B cell (primary cell): ENCODE measurements around the gene TECPR2. TPM values are rescaled to one million over a fixed set of nuclear protein-coding genes. Genes with fewer than 3 reads are reported as not detected.

Experiments
- ATAC-seq: fragments of 200-7000 bp; cut with Tn5 transposase; one replicate; pipeline ENCODE4 v1.10.0; 2021; ENCODE audit warnings: low read depth, mild to moderate bottlenecking, moderate number of reproducible peaks, moderate library complexity
- CTCF ChIA-PET: fragments of 350-600 bp; sonication (Branson Sonifier 250); formaldehyde crosslinking; loops from one replicate; lab custom pipeline; 2021; ENCODE audit warnings: antibody characterized with exemption, inconsistent platforms; lab: Charles Lee
- POLR2A ChIA-PET: fragments of 350-600 bp; sonication (Branson Sonifier 250); formaldehyde crosslinking; loops from one replicate; lab custom pipeline; 2021; ENCODE audit warnings: antibody characterized with exemption; lab: Charles Lee
- DNase-seq: peaks from one replicate; pipeline ENCODE4 v3.0.0; 2013
- H2AFZ ChIP-seq: 2 replicates; pipeline ENCODE4 v1.6.1; 2012; ENCODE audit warnings: mild to moderate bottlenecking, low read depth, low read length; ENCODE audit not compliant: insufficient read depth, poor library complexity, severe bottlenecking
- H3K27ac ChIP-seq, 2 donors: 1 replicate in 1 of 2; 2 replicates in 1 of 2; pipeline ENCODE4 v1.5.1; 2012 to 2013; ENCODE audit warnings: low read length in 2 of 2, mild to moderate bottlenecking in 2 of 2, moderate library complexity in 1 of 2
- H3K27me3 ChIP-seq, 4 experiments: fragments of 200-600 bp in 1 of 4; sonication (generic) in 1 of 4; replicated peaks in 1 of 4; 1 replicate in 2 of 4; 2 replicates in 2 of 4; pipeline versions ENCODE4 v1.6.1 to v1.7.0; 2013 to 2016; ENCODE audit warnings: low read length in 3 of 4, mild to moderate bottlenecking in 2 of 4, mixed read lengths in 1 of 4, moderate library complexity in 1 of 4; ENCODE audit not compliant: insufficient read depth in 4 of 4, control insufficient read depth in 3 of 4; ENCODE audit errors: control extremely low read depth in 1 of 4
- H3K36me3 ChIP-seq, 2 experiments: replicated peaks in 1 of 2; 1 replicate in 1 of 2; 2 replicates in 1 of 2; pipeline versions ENCODE4 v1.6.1 to v1.7.1; 2013; ENCODE audit warnings: low read length in 1 of 2; ENCODE audit not compliant: insufficient read depth in 2 of 2, control insufficient read depth in 1 of 2; ENCODE audit errors: control extremely low read depth in 1 of 2, extremely low read depth in 1 of 2
- H3K4me1 ChIP-seq, 2 donors: fragments of 200-600 bp in 1 of 2; sonication (generic) in 1 of 2; 1 replicate in 1 of 2; 2 replicates in 1 of 2; pipeline versions ENCODE4 v1.5.1 to v1.6.1; 2013 to 2017; ENCODE audit warnings: low read length in 2 of 2; ENCODE audit not compliant: control insufficient read depth in 2 of 2, insufficient read depth in 2 of 2
- H3K4me2 ChIP-seq: replicated peaks from 2 replicates; pipeline ENCODE3; 2012; ENCODE audit warnings: mild to moderate bottlenecking, low read depth, low read length; ENCODE audit not compliant: poor library complexity, severe bottlenecking
- H3K4me3 ChIP-seq, 5 experiments: fragments of 200-600 bp in 1 of 5; sonication (generic) in 1 of 5; 1 replicate in 3 of 5; 2 replicates in 2 of 5; pipeline versions ENCODE4 v1.5.1 to v1.7.0; 2011 to 2016; ENCODE audit warnings: low read length in 4 of 5, mild to moderate bottlenecking in 4 of 5, low read depth in 2 of 5, control low read depth in 1 of 5, moderate library complexity in 1 of 5; ENCODE audit not compliant: insufficient read depth in 1 of 5; ENCODE audit errors: control extremely low read depth in 1 of 5, extremely low read depth in 1 of 5
- H3K79me2 ChIP-seq: fragments of 200-600 bp; sonication (generic); one replicate; pipeline ENCODE4 v1.6.0; 2016; ENCODE audit warnings: low read length; ENCODE audit not compliant: control insufficient read depth, insufficient read depth
- H3K9ac ChIP-seq: fragments of 200-600 bp; sonication (generic); 2 replicates; pipeline ENCODE4 v1.6.1; 2017; ENCODE audit warnings: mild to moderate bottlenecking, low read length, moderate library complexity
- H3K9me3 ChIP-seq, 3 donors: one replicate each; pipeline versions ENCODE4 v1.6.1 to v1.7.1; 2013; ENCODE audit warnings: low read length in 2 of 3; ENCODE audit not compliant: control insufficient read depth in 2 of 3, insufficient read depth in 1 of 3; ENCODE audit errors: control extremely low read depth in 1 of 3
- H4K20me1 ChIP-seq: 2 replicates; pipeline ENCODE4 v1.6.0; 2012; ENCODE audit warnings: mild to moderate bottlenecking, low read length; ENCODE audit not compliant: insufficient read depth, control insufficient read depth, poor library complexity, severe bottlenecking
- H3K27ac Mint-ChIP-seq: one replicate; pipeline ENCODE4 v1.8.0; 2021; ENCODE audit warnings: mixed read lengths
- H3K27me3 Mint-ChIP-seq: one replicate; pipeline ENCODE4 v1.8.0; 2021; ENCODE audit warnings: mixed read lengths
- H3K4me1 Mint-ChIP-seq: one replicate; pipeline ENCODE4 v1.8.0; 2021; ENCODE audit warnings: mixed read lengths
- H3K4me3 Mint-ChIP-seq: one replicate; pipeline ENCODE4 v1.8.0; 2021; ENCODE audit warnings: mixed read lengths
- H3K9me3 Mint-ChIP-seq: one replicate; pipeline ENCODE4 v1.8.0; 2022; ENCODE audit warnings: mixed read lengths; ENCODE audit not compliant: insufficient read depth
- CTCF ChIP-seq: fragments of 200-600 bp; IDR thresholded peaks from one replicate; pipeline ENCODE4 v1.8.0; 2022; ENCODE audit warnings: antibody characterized with exemption, mild to moderate bottlenecking
- EZH2 ChIP-seq: IDR thresholded peaks from 2 replicates; pipeline ENCODE4 v1.6.1; 2012; ENCODE audit warnings: borderline replicate concordance, low read depth, mild to moderate bottlenecking, moderate library complexity, low read length; ENCODE audit not compliant: insufficient read depth, poor library complexity, severe bottlenecking
- WGBS: methylation state at CpG from one replicate; pipeline ENCODE4 v1.1.5; 2013; ENCODE audit warnings: missing lambda C conversion rate; ENCODE audit not compliant: insufficient coverage; 5-methylcytosine and 5-hydroxymethylcytosine counted together
- intact Hi-C: fragments of 100-400 bp; cut with micrococcal nuclease; formaldehyde crosslinking; loops from one replicate; pipeline ENCODE4 v1.10.0; 2022
- polyA plus RNA-seq: library from polyadenylated mRNA; depleted of rRNA; stranded (reverse); fragments of >200 nt; gene quantifications from 2 replicates; pipeline ENCODE4 v1.2.3, GENCODE V29; 2012
- total RNA-seq, 2 donors: library from RNA; stranded (reverse); fragments of 120-200 nt in 1 of 2; gene quantifications; 1 replicate in 1 of 2; 2 replicates in 1 of 2; pipeline versions ENCODE4 v1.2.3 to v1.2.4, GENCODE V29; 2013 to 2022

Gene TECPR2
- total and polyA plus RNA-seq, 2 donors (not counting 1 experiment from before 2014, with no cell fraction given) = 4.7 to 10.8 TPM

GRCh38 chr14:102512793-102513300 is 150.1 kb downstream of the TECPR2 start:
- Histone ChIP-seq H2AFZ (no peak overlapping the region), H3K27ac (no peak overlapping the region), H3K4me1 (peaks cover 27 to 28% of the 10 kb centered on the region in 2 donors), H3K9ac (no peak overlapping the region), H3K27me3 (peaks cover 0 to 24% (median 2%) of the 10 kb centered on the region in 4 experiments), H3K9me3 (peaks cover 0 to 8% (median 0%) of the 10 kb centered on the region in 3 donors), H3K36me3 (no peaks in the 10 kb centered on the region), H3K79me2 (no peaks in the 10 kb centered on the region), H3K4me3 (no peak overlapping the region), H3K4me2 (no peak overlapping the region), H4K20me1 (no peaks in the 10 kb centered on the region)
- H3K4me3 Mint-ChIP-seq = no peak overlapping the region
- POLR2A ChIA-PET = no interaction called here
- H3K27me3 Mint-ChIP-seq = peaks cover 12% of the 10 kb centered on the region
- DNase-seq (no peak), ATAC-seq (no peak)
- TF ChIP-seq CTCF (no peak), EZH2 (no peak)
- H3K27ac Mint-ChIP-seq = no peak overlapping the region
- H3K4me1 Mint-ChIP-seq = peaks cover 19% of the 10 kb centered on the region
- CTCF ChIA-PET = interaction anchor here (7.3 kb wide), 1 partner anchor 74 kb away, joined by 118 read pairs; no protein-coding TSS in a partner anchor
- intact Hi-C loops = no loop called here
- WGBS = 83% methylated on average over 11 of the region's 11 CpGs
- no peaks in the 10 kb centered on the region for H3K9me3 Mint-ChIP-seq

- Histone ChIP-seq H3K9ac (no peak overlapping the region), H4K20me1 (no peaks in the 10 kb centered on the region), H3K9me3 (peaks cover 0 to 7% (median 0%) of the 10 kb centered on the region in 3 donors), H3K27ac (no peak overlapping the region), H3K36me3 (no peaks in the 10 kb centered on the region), H3K4me1 (peaks cover 27 to 28% of the 10 kb centered on the region in 2 donors), H3K27me3 (peaks cover 0 to 30% (median 3%) of the 10 kb centered on the region in 4 experiments), H2AFZ (no peak overlapping the region), H3K79me2 (no peaks in the 10 kb centered on the region), H3K4me2 (no peak overlapping the region), H3K4me3 (no peak overlapping the region)
- no peak for ATAC-seq
- H3K9me3 Mint-ChIP-seq = no peaks in the 10 kb centered on the region
- TF ChIP-seq EZH2 (no peak), CTCF (no peak)
- POLR2A ChIA-PET = no interaction called here
- no peak overlapping the region for H3K27ac Mint-ChIP-seq
- WGBS = 89% methylated on average over 21 of the region's 21 CpGs
- no peak overlapping the region for H3K4me3 Mint-ChIP-seq
- H3K27me3 Mint-ChIP-seq = peaks cover 15% of the 10 kb centered on the region
- intact Hi-C loops = no loop called here
- CTCF ChIA-PET = interaction anchor here (2.5 to 7.3 kb wide), 2 partner anchors 10 to 76 kb away, joined by 14 to 118 read pairs; no protein-coding TSS in a partner anchor
- no peak for DNase-seq
- H3K4me1 Mint-ChIP-seq = peaks cover 19% of the 10 kb centered on the region
Measured at GRCh38 chr14:102513899-102514772, 151.4 kb downstream of the TECPR2 start.
